B cell (primary cell): ENCODE results near the gene ADAM12.

Experiments
- EZH2 ChIP-seq: IDR thresholded peaks from 2 replicates; pipeline ENCODE4 v1.6.1; 2012; ENCODE audit warnings: borderline replicate concordance, low read depth, mild to moderate bottlenecking, moderate library complexity, low read length; ENCODE audit not compliant: insufficient read depth, poor library complexity, severe bottlenecking
- TF ChIP-seq, protein P1 (sequence below): fragments of 200-600 bp; IDR thresholded peaks from one replicate; pipeline ENCODE4 v1.8.0; 2022; ENCODE audit warnings: antibody characterized with exemption, mild to moderate bottlenecking

DNA sequence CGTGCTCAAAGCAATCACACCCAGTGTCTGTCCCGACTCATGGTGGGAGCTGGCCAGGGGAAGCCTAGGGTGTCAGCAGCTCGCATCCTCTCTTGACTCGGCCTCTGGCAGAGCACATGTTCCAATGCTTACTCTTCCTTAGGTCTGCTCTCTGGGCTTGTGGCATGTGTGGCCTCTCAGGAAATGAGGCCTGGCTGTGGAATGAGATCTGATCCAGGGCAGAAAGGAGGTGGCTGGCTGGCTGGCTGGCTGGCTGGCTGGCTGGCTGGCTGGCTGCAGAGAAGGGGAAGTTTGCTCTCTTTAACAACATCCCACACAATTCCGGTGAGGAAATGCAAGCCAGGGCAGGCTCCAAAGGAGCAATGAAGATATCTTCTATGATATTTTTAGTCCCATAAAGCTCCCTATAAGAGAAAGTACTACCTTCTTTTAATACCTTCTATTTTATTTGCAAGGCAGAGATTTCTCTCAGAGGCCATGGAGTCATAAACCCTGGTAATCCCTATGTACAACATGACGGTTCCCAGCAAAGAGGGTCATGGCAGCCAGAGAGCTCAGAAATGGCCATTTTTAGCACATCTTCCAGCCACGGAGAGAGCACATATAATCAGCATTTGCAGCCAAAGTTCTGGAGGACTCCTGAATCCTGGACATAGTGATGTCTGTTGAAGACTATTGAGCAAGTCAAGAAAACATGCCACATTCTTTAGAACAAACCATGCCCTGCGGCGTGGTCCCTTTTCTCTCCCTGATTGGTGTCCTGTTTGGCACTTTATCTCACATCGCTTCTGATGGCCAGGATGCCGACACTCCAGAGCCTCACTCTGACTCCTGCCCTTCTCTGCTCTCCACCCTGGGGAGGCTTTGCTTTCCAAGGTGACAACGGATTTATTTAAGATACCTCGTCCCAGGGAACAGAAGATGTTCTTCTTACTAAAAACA, 338.2 kb downstream of the ADAM12 start:
- TF ChIP-seq EZH2 = no peak
- TF ChIP-seq, protein P1, sequence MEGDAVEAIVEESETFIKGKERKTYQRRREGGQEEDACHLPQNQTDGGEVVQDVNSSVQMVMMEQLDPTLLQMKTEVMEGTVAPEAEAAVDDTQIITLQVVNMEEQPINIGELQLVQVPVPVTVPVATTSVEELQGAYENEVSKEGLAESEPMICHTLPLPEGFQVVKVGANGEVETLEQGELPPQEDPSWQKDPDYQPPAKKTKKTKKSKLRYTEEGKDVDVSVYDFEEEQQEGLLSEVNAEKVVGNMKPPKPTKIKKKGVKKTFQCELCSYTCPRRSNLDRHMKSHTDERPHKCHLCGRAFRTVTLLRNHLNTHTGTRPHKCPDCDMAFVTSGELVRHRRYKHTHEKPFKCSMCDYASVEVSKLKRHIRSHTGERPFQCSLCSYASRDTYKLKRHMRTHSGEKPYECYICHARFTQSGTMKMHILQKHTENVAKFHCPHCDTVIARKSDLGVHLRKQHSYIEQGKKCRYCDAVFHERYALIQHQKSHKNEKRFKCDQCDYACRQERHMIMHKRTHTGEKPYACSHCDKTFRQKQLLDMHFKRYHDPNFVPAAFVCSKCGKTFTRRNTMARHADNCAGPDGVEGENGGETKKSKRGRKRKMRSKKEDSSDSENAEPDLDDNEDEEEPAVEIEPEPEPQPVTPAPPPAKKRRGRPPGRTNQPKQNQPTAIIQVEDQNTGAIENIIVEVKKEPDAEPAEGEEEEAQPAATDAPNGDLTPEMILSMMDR = no peak
